ENCODE data around the gene STUM. TPM values are rescaled to one million over a fixed set of nuclear protein-coding genes. Genes with fewer than 3 reads are reported as not detected.

The STUM gene
- total and polyA plus RNA-seq, 2 experiments from 2014 or later, result 0.23 to 1.3 TPM

DNA sequence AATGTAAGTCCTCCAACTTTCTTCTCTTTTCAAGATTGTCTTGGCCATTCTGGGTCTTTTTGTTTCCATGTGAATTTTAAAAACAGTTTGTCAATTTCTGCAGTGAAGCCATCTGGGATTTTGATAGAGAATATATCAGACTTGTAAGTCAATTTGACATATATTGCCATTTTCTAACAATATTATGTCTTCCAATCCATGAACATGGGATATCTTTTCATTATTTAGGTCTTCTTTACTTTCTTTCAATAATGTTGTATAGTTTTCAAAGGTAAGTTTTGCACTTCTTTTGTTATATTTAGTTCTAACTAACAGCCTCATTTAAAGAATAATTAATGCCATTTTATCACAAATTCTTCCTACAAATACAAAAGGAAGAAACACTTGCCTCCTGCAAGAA lies 73.4 kb downstream of the STUM start:
- Histone ChIP-seq H3K4me3 (no peak overlapping the region), H3K79me2 (replicated peaks; ENCODE audit: insufficient read depth) (no peaks in the 10 kb centered on the region), H3K9me2 (ENCODE audit: insufficient read depth) (no peaks in the 10 kb centered on the region), H3K4me1 (ENCODE audit: insufficient read depth) (no peaks in the 10 kb centered on the region), H3K27me3 (ENCODE audit: insufficient read depth) (peaks cover 5% of the 10 kb centered on the region), H3K36me3 (ENCODE audit: insufficient read depth) (no peaks in the 10 kb centered on the region), H3K27ac (ENCODE audit: low read depth) (no peak overlapping the region), H3F3A (replicated peaks; ENCODE audit: low read depth) (no peaks in the 10 kb centered on the region), H4K20me1 (replicated peaks; ENCODE audit: insufficient read depth) (no peaks in the 10 kb centered on the region), H2AFZ (no peak overlapping the region), H3K4me2 (no peak overlapping the region)
- DNase-seq (ENCODE audit: low spot score) (no peak), ATAC-seq (no peak)
- H3K27ac Mint-ChIP-seq, result no peak overlapping the region
- TF ChIP-seq, protein P1, sequence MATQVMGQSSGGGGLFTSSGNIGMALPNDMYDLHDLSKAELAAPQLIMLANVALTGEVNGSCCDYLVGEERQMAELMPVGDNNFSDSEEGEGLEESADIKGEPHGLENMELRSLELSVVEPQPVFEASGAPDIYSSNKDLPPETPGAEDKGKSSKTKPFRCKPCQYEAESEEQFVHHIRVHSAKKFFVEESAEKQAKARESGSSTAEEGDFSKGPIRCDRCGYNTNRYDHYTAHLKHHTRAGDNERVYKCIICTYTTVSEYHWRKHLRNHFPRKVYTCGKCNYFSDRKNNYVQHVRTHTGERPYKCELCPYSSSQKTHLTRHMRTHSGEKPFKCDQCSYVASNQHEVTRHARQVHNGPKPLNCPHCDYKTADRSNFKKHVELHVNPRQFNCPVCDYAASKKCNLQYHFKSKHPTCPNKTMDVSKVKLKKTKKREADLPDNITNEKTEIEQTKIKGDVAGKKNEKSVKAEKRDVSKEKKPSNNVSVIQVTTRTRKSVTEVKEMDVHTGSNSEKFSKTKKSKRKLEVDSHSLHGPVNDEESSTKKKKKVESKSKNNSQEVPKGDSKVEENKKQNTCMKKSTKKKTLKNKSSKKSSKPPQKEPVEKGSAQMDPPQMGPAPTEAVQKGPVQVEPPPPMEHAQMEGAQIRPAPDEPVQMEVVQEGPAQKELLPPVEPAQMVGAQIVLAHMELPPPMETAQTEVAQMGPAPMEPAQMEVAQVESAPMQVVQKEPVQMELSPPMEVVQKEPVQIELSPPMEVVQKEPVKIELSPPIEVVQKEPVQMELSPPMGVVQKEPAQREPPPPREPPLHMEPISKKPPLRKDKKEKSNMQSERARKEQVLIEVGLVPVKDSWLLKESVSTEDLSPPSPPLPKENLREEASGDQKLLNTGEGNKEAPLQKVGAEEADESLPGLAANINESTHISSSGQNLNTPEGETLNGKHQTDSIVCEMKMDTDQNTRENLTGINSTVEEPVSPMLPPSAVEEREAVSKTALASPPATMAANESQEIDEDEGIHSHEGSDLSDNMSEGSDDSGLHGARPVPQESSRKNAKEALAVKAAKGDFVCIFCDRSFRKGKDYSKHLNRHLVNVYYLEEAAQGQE (IDR thresholded peaks at IDR 0.05; ENCODE audit: unreplicated experiment), result no peak
- TF ChIP-seq ZNF331 (CRISPR knock-in tag; IDR thresholded peaks at IDR 0.05; ENCODE audit: low read depth) (no peak), POLR2AphosphoS5 (IDR thresholded peaks at IDR 0.05; ENCODE audit: low read depth) (no peak), STAT1 (IDR thresholded peaks at IDR 0.05; ENCODE audit: unreplicated experiment) (no peak), JUNB (IDR thresholded peaks at IDR 0.05; ENCODE audit: unreplicated experiment) (no peak), CREB1 (CRISPR knock-in tag; IDR thresholded peaks at IDR 0.05; ENCODE audit: low read depth) (no peak)
- TF ChIP-seq, protein P2, sequence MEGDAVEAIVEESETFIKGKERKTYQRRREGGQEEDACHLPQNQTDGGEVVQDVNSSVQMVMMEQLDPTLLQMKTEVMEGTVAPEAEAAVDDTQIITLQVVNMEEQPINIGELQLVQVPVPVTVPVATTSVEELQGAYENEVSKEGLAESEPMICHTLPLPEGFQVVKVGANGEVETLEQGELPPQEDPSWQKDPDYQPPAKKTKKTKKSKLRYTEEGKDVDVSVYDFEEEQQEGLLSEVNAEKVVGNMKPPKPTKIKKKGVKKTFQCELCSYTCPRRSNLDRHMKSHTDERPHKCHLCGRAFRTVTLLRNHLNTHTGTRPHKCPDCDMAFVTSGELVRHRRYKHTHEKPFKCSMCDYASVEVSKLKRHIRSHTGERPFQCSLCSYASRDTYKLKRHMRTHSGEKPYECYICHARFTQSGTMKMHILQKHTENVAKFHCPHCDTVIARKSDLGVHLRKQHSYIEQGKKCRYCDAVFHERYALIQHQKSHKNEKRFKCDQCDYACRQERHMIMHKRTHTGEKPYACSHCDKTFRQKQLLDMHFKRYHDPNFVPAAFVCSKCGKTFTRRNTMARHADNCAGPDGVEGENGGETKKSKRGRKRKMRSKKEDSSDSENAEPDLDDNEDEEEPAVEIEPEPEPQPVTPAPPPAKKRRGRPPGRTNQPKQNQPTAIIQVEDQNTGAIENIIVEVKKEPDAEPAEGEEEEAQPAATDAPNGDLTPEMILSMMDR (conservative IDR thresholded peaks at IDR 0.05; ENCODE audit: low read depth in 2 of 2), result no peak
- no peak overlapping the region for H3K4me3 Mint-ChIP-seq
- peaks cover 10% of the 10 kb centered on the region for H3K9me3 Mint-ChIP-seq
- H3K4me1 Mint-ChIP-seq, result no peaks in the 10 kb centered on the region
- peaks cover 4% of the 10 kb centered on the region; the same call in 1 of the 3 replicates for H3K36me3 Mint-ChIP-seq (ENCODE audit: low read depth)
- peaks cover 11% of the 10 kb centered on the region for H3K27me3 Mint-ChIP-seq (ENCODE audit: insufficient read depth, low read depth, poor library complexity)

DNA sequence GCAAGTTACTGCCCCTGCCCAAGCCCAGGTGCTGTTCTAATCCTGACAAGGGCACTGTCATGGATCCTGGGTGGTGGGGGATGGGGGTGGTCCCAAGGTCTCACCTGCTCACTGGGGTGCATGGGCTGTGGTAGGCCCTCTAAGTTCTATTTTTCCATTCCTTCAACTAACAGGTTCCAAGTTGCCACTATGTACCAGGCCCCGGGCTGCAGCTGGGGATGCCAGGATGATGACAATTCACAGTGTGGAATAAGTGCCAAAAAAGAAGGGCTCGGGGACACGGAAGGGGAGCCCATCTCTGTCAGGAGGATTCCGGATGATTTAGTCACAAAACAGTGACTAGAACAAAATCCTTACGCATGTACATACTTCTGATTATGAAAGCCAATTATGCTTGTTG lies 76.0 kb downstream of the STUM start:
- no peak overlapping the region for H3K4me3 ChIP-seq
- H3K4me1 ChIP-seq (ENCODE audit: insufficient read depth), result no peaks in the 10 kb centered on the region
- H3K27me3 ChIP-seq (ENCODE audit: insufficient read depth), result peaks cover 13% of the 10 kb centered on the region
- no peaks in the 10 kb centered on the region for H3K36me3 ChIP-seq (ENCODE audit: insufficient read depth)
- H3K4me2 ChIP-seq, result no peak overlapping the region
- no peaks in the 10 kb centered on the region for H3K4me1 Mint-ChIP-seq
- H3K36me3 Mint-ChIP-seq (ENCODE audit: low read depth), result peaks cover 4% of the 10 kb centered on the region; the same call in 1 of the 3 replicates
- H3F3A ChIP-seq (replicated peaks; ENCODE audit: low read depth), result no peaks in the 10 kb centered on the region
- ATAC-seq, result no peak
- H3K27ac ChIP-seq (ENCODE audit: low read depth), result no peak overlapping the region
- H3K9me2 ChIP-seq (ENCODE audit: insufficient read depth), result no peaks in the 10 kb centered on the region
- no peaks in the 10 kb centered on the region for H3K79me2 ChIP-seq (replicated peaks; ENCODE audit: insufficient read depth)
- peaks cover 15% of the 10 kb centered on the region for H3K27me3 Mint-ChIP-seq (ENCODE audit: insufficient read depth, low read depth, poor library complexity)
- no peak overlapping the region for H3K27ac Mint-ChIP-seq
- no peaks in the 10 kb centered on the region for H4K20me1 ChIP-seq (replicated peaks; ENCODE audit: insufficient read depth)
- no peak overlapping the region for H2AFZ ChIP-seq
- H3K9me3 Mint-ChIP-seq, result peaks cover 10% of the 10 kb centered on the region; the same call in 2 of the 3 replicates
- H3K4me3 Mint-ChIP-seq, result no peak overlapping the region
- DNase-seq (ENCODE audit: low spot score), result no peak
- TF ChIP-seq ZNF331 (CRISPR knock-in tag; IDR thresholded peaks at IDR 0.05; ENCODE audit: low read depth) (no peak), STAT1 (IDR thresholded peaks at IDR 0.05; ENCODE audit: unreplicated experiment) (no peak), EZH2phosphoT487 (IDR thresholded peaks at IDR 0.05; ENCODE audit: unreplicated experiment) (no peak)
- TF ChIP-seq, protein P3, sequence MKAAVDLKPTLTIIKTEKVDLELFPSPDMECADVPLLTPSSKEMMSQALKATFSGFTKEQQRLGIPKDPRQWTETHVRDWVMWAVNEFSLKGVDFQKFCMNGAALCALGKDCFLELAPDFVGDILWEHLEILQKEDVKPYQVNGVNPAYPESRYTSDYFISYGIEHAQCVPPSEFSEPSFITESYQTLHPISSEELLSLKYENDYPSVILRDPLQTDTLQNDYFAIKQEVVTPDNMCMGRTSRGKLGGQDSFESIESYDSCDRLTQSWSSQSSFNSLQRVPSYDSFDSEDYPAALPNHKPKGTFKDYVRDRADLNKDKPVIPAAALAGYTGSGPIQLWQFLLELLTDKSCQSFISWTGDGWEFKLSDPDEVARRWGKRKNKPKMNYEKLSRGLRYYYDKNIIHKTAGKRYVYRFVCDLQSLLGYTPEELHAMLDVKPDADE (IDR thresholded peaks at IDR 0.05), result no peak
- TF ChIP-seq, protein P2 (conservative IDR thresholded peaks at IDR 0.05; ENCODE audit: low read depth in 2 of 2), result no peak
